Measurements from ENCODE around the gene TOM1L2. TPM values are rescaled to one million over a fixed set of nuclear protein-coding genes. Genes with fewer than 3 reads are reported as not detected.

TOM1L2 gene
- polyA plus RNA-seq, 1 donor from 2014 or later: 40.9 TPM

- Histone ChIP-seq H3F3A (ENCODE audit: insufficient read depth, low read length, poor library complexity, severe bottlenecking) (no peaks in the 10 kb centered on the region), H3K9me3 (ENCODE audit: low read length) (no peaks in the 10 kb centered on the region), H4K20me1 (ENCODE audit: insufficient read depth) (no peaks in the 10 kb centered on the region), H3K9me2 (ENCODE audit: insufficient read depth, low read length) (no peaks in the 10 kb centered on the region), H3K9ac (ENCODE audit: low read length) (no peak overlapping the region), H3K4me2 (ENCODE audit: low read length) (no peak overlapping the region), H3K36me3 (ENCODE audit: insufficient read depth, low read length) (no peaks in the 10 kb centered on the region), H2AFZ (ENCODE audit: low read depth, low read length) (no peak overlapping the region), H3K79me2 (replicated peaks; ENCODE audit: insufficient read depth, low read length) (no peaks in the 10 kb centered on the region), H3K27me3 (ENCODE audit: insufficient read depth, low read depth, low read length) (no peaks in the 10 kb centered on the region), H3K4me3 (ENCODE audit: low read length) (no peak overlapping the region), H3K27ac (ENCODE audit: low read length) (no peak overlapping the region)
- no peak for TF ChIP-seq MXI1 (conservative IDR thresholded peaks at IDR 0.05; ENCODE audit: poor library complexity, severe bottlenecking)
- no peak for TF ChIP-seq RAD21 (conservative IDR thresholded peaks at IDR 0.05)
- no peak for TF ChIP-seq TAF1 (IDR thresholded peaks at IDR 0.05; ENCODE audit: low read depth)
- no peak for TF ChIP-seq EZH2 (IDR thresholded peaks at IDR 0.05; ENCODE audit: borderline replicate concordance, insufficient read depth, low read length, poor library complexity, severe bottlenecking)
- no peak for TF ChIP-seq POLR2AphosphoS5 (IDR thresholded peaks at IDR 0.05)
- TF ChIP-seq CTCF (IDR thresholded peaks at IDR 0.05; ENCODE audit: poor library complexity, severe bottlenecking): no peak
These were observed 119.3 kb downstream of the TOM1L2 start for GRCh38 chr17:17852930-17853329.

GRCh38 chr17:17851103-17852002, 120.8 kb downstream of the TOM1L2 start:
- no peaks in the 10 kb centered on the region for H3K9me3 ChIP-seq (ENCODE audit: low read length)
- no peak overlapping the region for H2AFZ ChIP-seq (ENCODE audit: low read depth, low read length)
- TF ChIP-seq SMC3 (conservative IDR thresholded peaks at IDR 0.05; ENCODE audit: poor library complexity) (no peak), EP300 (conservative IDR thresholded peaks at IDR 0.05; ENCODE audit: poor library complexity, severe bottlenecking) (no peak), POLR2AphosphoS5 (IDR thresholded peaks at IDR 0.05) (no peak), RAD21 (conservative IDR thresholded peaks at IDR 0.05) (no peak), EZH2 (IDR thresholded peaks at IDR 0.05; ENCODE audit: borderline replicate concordance, insufficient read depth, low read length, poor library complexity, severe bottlenecking) (no peak)
- TF ChIP-seq, protein P1, sequence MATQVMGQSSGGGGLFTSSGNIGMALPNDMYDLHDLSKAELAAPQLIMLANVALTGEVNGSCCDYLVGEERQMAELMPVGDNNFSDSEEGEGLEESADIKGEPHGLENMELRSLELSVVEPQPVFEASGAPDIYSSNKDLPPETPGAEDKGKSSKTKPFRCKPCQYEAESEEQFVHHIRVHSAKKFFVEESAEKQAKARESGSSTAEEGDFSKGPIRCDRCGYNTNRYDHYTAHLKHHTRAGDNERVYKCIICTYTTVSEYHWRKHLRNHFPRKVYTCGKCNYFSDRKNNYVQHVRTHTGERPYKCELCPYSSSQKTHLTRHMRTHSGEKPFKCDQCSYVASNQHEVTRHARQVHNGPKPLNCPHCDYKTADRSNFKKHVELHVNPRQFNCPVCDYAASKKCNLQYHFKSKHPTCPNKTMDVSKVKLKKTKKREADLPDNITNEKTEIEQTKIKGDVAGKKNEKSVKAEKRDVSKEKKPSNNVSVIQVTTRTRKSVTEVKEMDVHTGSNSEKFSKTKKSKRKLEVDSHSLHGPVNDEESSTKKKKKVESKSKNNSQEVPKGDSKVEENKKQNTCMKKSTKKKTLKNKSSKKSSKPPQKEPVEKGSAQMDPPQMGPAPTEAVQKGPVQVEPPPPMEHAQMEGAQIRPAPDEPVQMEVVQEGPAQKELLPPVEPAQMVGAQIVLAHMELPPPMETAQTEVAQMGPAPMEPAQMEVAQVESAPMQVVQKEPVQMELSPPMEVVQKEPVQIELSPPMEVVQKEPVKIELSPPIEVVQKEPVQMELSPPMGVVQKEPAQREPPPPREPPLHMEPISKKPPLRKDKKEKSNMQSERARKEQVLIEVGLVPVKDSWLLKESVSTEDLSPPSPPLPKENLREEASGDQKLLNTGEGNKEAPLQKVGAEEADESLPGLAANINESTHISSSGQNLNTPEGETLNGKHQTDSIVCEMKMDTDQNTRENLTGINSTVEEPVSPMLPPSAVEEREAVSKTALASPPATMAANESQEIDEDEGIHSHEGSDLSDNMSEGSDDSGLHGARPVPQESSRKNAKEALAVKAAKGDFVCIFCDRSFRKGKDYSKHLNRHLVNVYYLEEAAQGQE (IDR thresholded peaks at IDR 0.05; ENCODE audit: borderline replicate concordance): no peak
- no peaks in the 10 kb centered on the region for H3K79me2 ChIP-seq (replicated peaks; ENCODE audit: insufficient read depth, low read length)
- no peaks in the 10 kb centered on the region for H3K27me3 ChIP-seq (ENCODE audit: insufficient read depth, low read depth, low read length)
- H3F3A ChIP-seq (ENCODE audit: insufficient read depth, low read length, poor library complexity, severe bottlenecking): no peaks in the 10 kb centered on the region
- no peak overlapping the region for H3K4me3 ChIP-seq (ENCODE audit: low read length)
- H3K9me2 ChIP-seq (ENCODE audit: insufficient read depth, low read length): no peaks in the 10 kb centered on the region
- no peak overlapping the region for H3K27ac ChIP-seq (ENCODE audit: low read length)
- H3K9ac ChIP-seq (ENCODE audit: low read length): no peak overlapping the region
- no peak overlapping the region for H3K4me2 ChIP-seq (ENCODE audit: low read length)
- H3K36me3 ChIP-seq (ENCODE audit: insufficient read depth, low read length): no peaks in the 10 kb centered on the region
- no peaks in the 10 kb centered on the region for H4K20me1 ChIP-seq (ENCODE audit: insufficient read depth)

All from neural cell (in vitro differentiated cells).